Left ventricle myocardium inferior (tissue), 1 donor: ENCODE results near the gene NDUFA8. TPM values are rescaled to one million over a fixed set of nuclear protein-coding genes. Genes with fewer than 3 reads are reported as not detected.

ENCODE experiments used
- DNase-seq: peaks from one replicate; pipeline ENCODE4 v3.0.0-alpha.2; 2020
- H3K27ac ChIP-seq: fragments of 200-600 bp; replicated peaks from 2 replicates; pipeline ENCODE4 v1.8.0; 2021
- H3K27me3 ChIP-seq: fragments of 200-600 bp; 2 replicates; pipeline ENCODE4 v1.8.0; 2021; ENCODE audit warnings: low read depth
- H3K36me3 ChIP-seq: fragments of 200-600 bp; 2 replicates; pipeline ENCODE4 v1.8.0; 2021
- H3K4me1 ChIP-seq: fragments of 200-600 bp; 2 replicates; pipeline ENCODE4 v1.8.0; 2021
- H3K4me3 ChIP-seq: fragments of 200-600 bp; 2 replicates; pipeline ENCODE4 v1.8.0; 2021; ENCODE audit warnings: mild to moderate bottlenecking, moderate library complexity
- H3K9me3 ChIP-seq: fragments of 200-600 bp; replicated peaks from 2 replicates; pipeline ENCODE4 v1.8.0; 2021
- intact Hi-C: fragments of 100-400 bp; cut with micrococcal nuclease; formaldehyde crosslinking; loops from one replicate; pipeline ENCODE4 v1.11.0; 2022
- total RNA-seq: library from RNA; stranded (reverse); fragmentation: NEBNext Ultra II Directional; extraction: Animal tissue kit (Norgen Biotek cat#: 25700); gene quantifications from one replicate; pipeline ENCODE4 v1.2.1, GENCODE V29; 2021
- TF ChIP-seq, protein P1 (sequence below): fragments of 200-600 bp; IDR thresholded peaks from 2 replicates; pipeline ENCODE4 v1.8.0; 2021; ENCODE audit warnings: antibody characterized with exemption, mild to moderate bottlenecking, borderline replicate concordance
- donor health status: DM: no; HTN: yes; CAD: no; lungs with severe emphysema.

NDUFA8 gene
- total RNA-seq, 1 donor from 2014 or later = 311 TPM

- Histone ChIP-seq H3K36me3 (no peaks in the 10 kb centered on the region), H3K4me3 (no peak overlapping the region), H3K9me3 (no peaks in the 10 kb centered on the region), H3K4me1 (no peaks in the 10 kb centered on the region), H3K27me3 (peaks cover 14% of the 10 kb centered on the region), H3K27ac (no peak overlapping the region)
- TF ChIP-seq, protein P1, sequence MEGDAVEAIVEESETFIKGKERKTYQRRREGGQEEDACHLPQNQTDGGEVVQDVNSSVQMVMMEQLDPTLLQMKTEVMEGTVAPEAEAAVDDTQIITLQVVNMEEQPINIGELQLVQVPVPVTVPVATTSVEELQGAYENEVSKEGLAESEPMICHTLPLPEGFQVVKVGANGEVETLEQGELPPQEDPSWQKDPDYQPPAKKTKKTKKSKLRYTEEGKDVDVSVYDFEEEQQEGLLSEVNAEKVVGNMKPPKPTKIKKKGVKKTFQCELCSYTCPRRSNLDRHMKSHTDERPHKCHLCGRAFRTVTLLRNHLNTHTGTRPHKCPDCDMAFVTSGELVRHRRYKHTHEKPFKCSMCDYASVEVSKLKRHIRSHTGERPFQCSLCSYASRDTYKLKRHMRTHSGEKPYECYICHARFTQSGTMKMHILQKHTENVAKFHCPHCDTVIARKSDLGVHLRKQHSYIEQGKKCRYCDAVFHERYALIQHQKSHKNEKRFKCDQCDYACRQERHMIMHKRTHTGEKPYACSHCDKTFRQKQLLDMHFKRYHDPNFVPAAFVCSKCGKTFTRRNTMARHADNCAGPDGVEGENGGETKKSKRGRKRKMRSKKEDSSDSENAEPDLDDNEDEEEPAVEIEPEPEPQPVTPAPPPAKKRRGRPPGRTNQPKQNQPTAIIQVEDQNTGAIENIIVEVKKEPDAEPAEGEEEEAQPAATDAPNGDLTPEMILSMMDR = no peak
- DNase-seq = no peak
- intact Hi-C loops = no loop called here
Measured at GRCh38 chr9:122191584-122191983, 32.0 kb upstream of the NDUFA8 start.

- Histone ChIP-seq H3K27ac (no peak overlapping the region), H3K27me3 (peaks cover 14% of the 10 kb centered on the region), H3K36me3 (no peaks in the 10 kb centered on the region), H3K4me3 (no peak overlapping the region), H3K9me3 (no peaks in the 10 kb centered on the region), H3K4me1 (no peaks in the 10 kb centered on the region)
- DNase-seq = no peak
- intact Hi-C loops = no loop called here
- TF ChIP-seq, protein P1 = no peak
Measured at GRCh38 chr9:122190597-122191381, 31.2 kb upstream of the NDUFA8 start.

- TF ChIP-seq, protein P1 = no peak
- Histone ChIP-seq H3K9me3 (no peaks in the 10 kb centered on the region), H3K4me3 (no peak overlapping the region), H3K36me3 (no peaks in the 10 kb centered on the region), H3K4me1 (no peaks in the 10 kb centered on the region), H3K27ac (no peak overlapping the region), H3K27me3 (peaks cover 12% of the 10 kb centered on the region)
- intact Hi-C loops = no loop called here
- no peak for DNase-seq
Measured at GRCh38 chr9:122188369-122188768, 28.8 kb upstream of the NDUFA8 start.

DNA sequence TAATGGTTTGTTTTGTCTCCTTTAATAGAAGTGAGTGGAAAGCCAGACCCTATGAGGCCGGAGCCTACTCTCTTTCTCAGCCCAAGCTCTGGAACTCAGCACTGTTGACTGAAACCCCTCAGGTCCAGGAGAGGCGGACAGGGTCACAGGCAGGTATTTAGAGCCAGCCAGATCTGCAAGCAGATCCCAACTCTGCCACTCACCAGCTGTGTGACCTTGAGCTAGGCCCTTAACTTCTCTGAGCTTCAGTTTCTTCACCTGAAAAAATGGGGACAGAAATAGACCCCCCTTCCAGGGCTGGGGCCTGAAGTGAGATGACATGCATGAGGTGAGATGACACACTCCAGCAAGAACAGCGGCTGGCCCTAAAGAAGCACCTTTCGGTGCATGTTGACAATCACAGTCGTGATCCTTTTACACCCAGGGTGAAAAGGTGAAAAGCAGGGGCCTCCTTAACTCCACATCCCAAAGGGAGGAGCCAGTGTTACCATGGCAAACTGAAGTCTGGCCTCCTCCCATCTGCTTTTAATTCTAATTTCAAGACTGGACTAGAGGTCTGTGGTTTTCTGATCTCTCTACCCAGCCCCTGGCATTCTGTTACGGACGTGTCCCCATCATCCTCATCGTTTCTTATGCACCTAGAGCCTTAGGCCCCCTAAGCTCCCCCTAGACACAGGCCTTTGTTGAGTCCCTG is 27.3 kb upstream of the NDUFA8 start:
- Histone ChIP-seq H3K27ac (no peak overlapping the region), H3K27me3 (peaks cover 26% of the 10 kb centered on the region), H3K4me3 (no peak overlapping the region), H3K4me1 (no peaks in the 10 kb centered on the region), H3K9me3 (no peaks in the 10 kb centered on the region), H3K36me3 (no peaks in the 10 kb centered on the region)
- intact Hi-C loops = no loop called here
- TF ChIP-seq, protein P1 = no peak
- DNase-seq = no peak

- Histone ChIP-seq H3K4me1 (no peaks in the 10 kb centered on the region), H3K27me3 (peaks cover 33% of the 10 kb centered on the region), H3K27ac (no peak overlapping the region), H3K9me3 (no peaks in the 10 kb centered on the region), H3K36me3 (no peaks in the 10 kb centered on the region), H3K4me3 (no peak overlapping the region)
- TF ChIP-seq, protein P1 = no peak
- no peak for DNase-seq
- intact Hi-C loops = no loop called here
Measured at GRCh38 chr9:122186301-122186700, 26.7 kb upstream of the NDUFA8 start.
